H9 (cell line): Measurements from ENCODE around the gene PLCH1. TPM values are rescaled to one million over a fixed set of nuclear protein-coding genes. Genes with fewer than 3 reads are reported as not detected.

ENCODE experiments used
- DNase-seq: peaks from one replicate; pipeline ENCODE4 v3.0.0-alpha.2; 2017
- H2AFZ ChIP-seq: one replicate; pipeline ENCODE4 v1.6.1; 2013; ENCODE audit warnings: mild to moderate bottlenecking, low read length, control low read depth, moderate library complexity
- H2AK5ac ChIP-seq: 2 replicates; pipeline ENCODE4 v1.6.1; 2013; ENCODE audit warnings: low read length, control low read depth, mixed read lengths; ENCODE audit not compliant: insufficient read length
- H2BK120ac ChIP-seq: one replicate; pipeline ENCODE4 v1.6.1; 2013; ENCODE audit warnings: low read depth, mild to moderate bottlenecking, low read length, control low read depth, inconsistent platforms; ENCODE audit not compliant: poor library complexity, severe bottlenecking
- H2BK12ac ChIP-seq: 2 replicates; pipeline ENCODE4 v1.6.1; 2013; ENCODE audit warnings: low read length, control low read depth, mixed read lengths, low read depth; ENCODE audit not compliant: insufficient read length
- H2BK15ac ChIP-seq: 2 replicates; pipeline ENCODE4 v1.6.1; 2013; ENCODE audit warnings: low read depth, low read length, control low read depth
- H2BK20ac ChIP-seq: one replicate; pipeline ENCODE4 v1.6.1; 2013; ENCODE audit warnings: low read depth, mild to moderate bottlenecking, low read length, control low read depth, inconsistent platforms; ENCODE audit not compliant: poor library complexity, severe bottlenecking
- H2BK5ac ChIP-seq: 2 replicates; pipeline ENCODE4 v1.6.1; 2013; ENCODE audit warnings: low read length, control low read depth, mixed read lengths; ENCODE audit not compliant: insufficient read length
- H3K14ac ChIP-seq: 2 replicates; pipeline ENCODE4 v1.6.1; 2013; ENCODE audit warnings: low read length, control low read depth; ENCODE audit not compliant: insufficient read depth
- H3K18ac ChIP-seq: 2 replicates; pipeline ENCODE4 v1.6.1; 2013; ENCODE audit warnings: low read depth, mild to moderate bottlenecking, mixed read lengths, low read length, control low read depth; ENCODE audit not compliant: insufficient read length
- H3K23ac ChIP-seq: 2 replicates; pipeline ENCODE4 v1.6.1; 2013; ENCODE audit warnings: low read length, control low read depth, mixed read lengths, low read depth; ENCODE audit not compliant: insufficient read length
- H3K23me2 ChIP-seq: 2 replicates; pipeline ENCODE4 v1.6.1; 2013; ENCODE audit warnings: low read depth, mild to moderate bottlenecking, mixed read lengths, low read length, control low read depth; ENCODE audit not compliant: insufficient read length, poor library complexity, severe bottlenecking
- H3K27ac ChIP-seq: 2 replicates; pipeline ENCODE4 v1.5.1; 2013; ENCODE audit warnings: low read length, control low read depth, mixed read lengths, low read depth; ENCODE audit not compliant: insufficient read length
- H3K27me3 ChIP-seq: 2 replicates; pipeline ENCODE4 v1.6.1; 2013; ENCODE audit warnings: low read length, control low read depth, inconsistent platforms; ENCODE audit not compliant: insufficient read depth
- H3K4ac ChIP-seq: 2 replicates; pipeline ENCODE4 v1.6.1; 2013; ENCODE audit warnings: low read depth, mild to moderate bottlenecking, control low read depth, inconsistent platforms, low read length, moderate library complexity
- H3K4me1 ChIP-seq: 2 replicates; pipeline ENCODE4 v1.6.1; 2013; ENCODE audit warnings: low read length, control low read depth, inconsistent platforms; ENCODE audit not compliant: insufficient read depth
- H3K4me2 ChIP-seq: 2 replicates; pipeline ENCODE4 v1.6.1; 2013; ENCODE audit warnings: low read length, control low read depth, mixed read lengths; ENCODE audit not compliant: insufficient read length, insufficient read depth
- H3K56ac ChIP-seq: 2 replicates; pipeline ENCODE4 v1.6.1; 2013; ENCODE audit warnings: low read depth, mild to moderate bottlenecking, mixed read lengths, low read length, control low read depth; ENCODE audit not compliant: insufficient read length
- H3K79me1 ChIP-seq: 2 replicates; pipeline ENCODE4 v1.6.1; 2013; ENCODE audit warnings: low read depth, mild to moderate bottlenecking, moderate library complexity, low read length, control low read depth, inconsistent platforms; ENCODE audit not compliant: insufficient read depth, poor library complexity, severe bottlenecking
- H3K79me2 ChIP-seq: 2 replicates; pipeline ENCODE4 v1.6.1; 2013; ENCODE audit warnings: low read length, control low read depth, inconsistent platforms; ENCODE audit not compliant: insufficient read depth
- H3K9ac ChIP-seq: 2 replicates; pipeline ENCODE4 v1.6.1; 2013; ENCODE audit warnings: low read length, control low read depth, mixed read lengths; ENCODE audit not compliant: insufficient read length; ENCODE audit errors: extremely low read depth
- H3K9me3 ChIP-seq: one replicate; pipeline ENCODE4 v1.6.1; 2013; ENCODE audit warnings: low read depth, low read length, inconsistent platforms; ENCODE audit not compliant: control insufficient read depth
- H3T11ph ChIP-seq: one replicate; pipeline ENCODE4 v1.6.1; 2013; ENCODE audit warnings: mild to moderate bottlenecking, low read length, control low read depth, inconsistent platforms
- H4K20me1 ChIP-seq: one replicate; pipeline ENCODE4 v1.6.1; 2013; ENCODE audit not compliant: control insufficient read depth, insufficient read length, insufficient read depth
- H4K5ac ChIP-seq: 2 replicates; pipeline ENCODE4 v1.6.1; 2013; ENCODE audit warnings: low read depth, mild to moderate bottlenecking, mixed read lengths, low read length, control low read depth; ENCODE audit not compliant: insufficient read length
- H4K8ac ChIP-seq: replicated peaks from 2 replicates; pipeline ENCODE4 v1.6.1; 2013; ENCODE audit warnings: low read length, control low read depth, mixed read lengths, low read depth; ENCODE audit not compliant: insufficient read length
- H4K91ac ChIP-seq: 2 replicates; pipeline ENCODE4 v1.6.1; 2013; ENCODE audit warnings: low read depth, mild to moderate bottlenecking, moderate library complexity, mixed read lengths, low read length, control low read depth; ENCODE audit not compliant: insufficient read length
- H3K27ac Mint-ChIP-seq, 3 experiments: 2 replicates in 2 of 3; 3 replicates in 1 of 3; pipeline ENCODE4 v1.8.0; 2020 to 2021; ENCODE audit warnings: mixed read lengths in 3 of 3, mild to moderate bottlenecking in 1 of 3, moderate library complexity in 1 of 3
- H3K27me3 Mint-ChIP-seq: 2 replicates; pipeline ENCODE4 v1.8.0; 2021; ENCODE audit warnings: low read depth, mild to moderate bottlenecking, moderate library complexity, mixed read lengths
- H3K36me3 Mint-ChIP-seq, 3 experiments: 2 replicates in 2 of 3; 3 replicates in 1 of 3; pipeline ENCODE4 v1.8.0; 2020 to 2021; ENCODE audit warnings: low read depth in 3 of 3, mixed read lengths in 3 of 3; ENCODE audit not compliant: insufficient read depth in 1 of 3
- H3K4me1 Mint-ChIP-seq, 2 experiments: 2 replicates each; pipeline ENCODE4 v1.8.0; 2020; ENCODE audit warnings: mixed read lengths in 2 of 2
- H3K4me3 Mint-ChIP-seq, 2 experiments: 2 replicates in 1 of 2; 3 replicates in 1 of 2; pipeline ENCODE4 v1.8.0; 2020 to 2021; ENCODE audit warnings: mild to moderate bottlenecking in 2 of 2, mixed read lengths in 2 of 2, moderate library complexity in 1 of 2
- H3K9me3 Mint-ChIP-seq, 2 experiments: 2 replicates in 1 of 2; 3 replicates in 1 of 2; pipeline ENCODE4 v1.8.0; 2020; ENCODE audit warnings: mild to moderate bottlenecking in 2 of 2, mixed read lengths in 2 of 2, moderate library complexity in 1 of 2
- WGBS: extraction: QIAGEN DNeasy Blood & Tissue Kit; methylation state at CpG from one replicate; pipeline ENCODE4 v1.1.7; 2013; ENCODE audit warnings: missing lambda C conversion rate, low lambda C conversion rate, mixed read lengths; ENCODE audit not compliant: insufficient read length; ENCODE audit errors: extremely low coverage; 5-methylcytosine and 5-hydroxymethylcytosine counted together
- total RNA-seq: library from RNA; stranded (reverse); gene quantifications from 2 replicates; pipeline ENCODE4 v1.2.1, GENCODE V29; 2021
- TF ChIP-seq, protein P1 (sequence below): fragments of 200-600 bp; sonication (generic); conservative IDR thresholded peaks from 3 replicates; pipeline ENCODE4 v1.8.0; 2021; ENCODE audit warnings: antibody characterized with exemption, mild to moderate bottlenecking

PLCH1 gene
- total RNA-seq, 1 experiment from 2014 or later, result 19.0 TPM

DNA sequence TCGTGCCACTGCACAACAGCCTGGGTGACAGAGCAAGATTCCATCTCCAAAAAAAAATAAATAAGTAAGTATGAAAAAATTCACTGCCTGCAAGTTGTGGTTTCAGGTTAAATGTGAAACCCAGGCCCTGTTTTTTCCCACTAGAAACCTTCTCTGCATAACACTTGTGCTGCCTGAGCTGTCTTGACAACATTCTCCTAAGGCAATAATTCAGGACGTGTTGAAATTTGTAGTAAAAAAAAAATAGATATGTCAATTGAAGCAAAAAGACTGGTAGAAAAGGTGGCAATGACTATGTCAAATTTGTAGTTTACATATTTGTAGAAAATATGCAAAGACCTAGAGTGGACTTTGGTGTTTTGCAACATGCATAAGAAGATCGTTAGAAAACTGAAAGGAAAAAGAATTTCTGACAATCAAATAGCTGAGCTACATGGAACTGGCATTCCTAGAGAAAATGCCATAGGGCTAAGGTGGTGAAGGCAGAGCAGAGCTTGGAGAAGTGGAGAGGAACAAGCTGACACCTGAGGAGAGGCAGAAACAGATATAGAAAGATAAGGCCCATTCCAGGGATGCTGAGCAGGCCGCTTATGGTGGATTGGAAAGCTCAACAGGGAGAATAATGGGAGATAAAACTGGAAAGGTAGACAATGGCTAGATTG, 150.2 kb downstream of the PLCH1 start:
- H3K56ac ChIP-seq, result no peak overlapping the region
- no peak overlapping the region for H2AFZ ChIP-seq
- H3K4me2 ChIP-seq, result no peak overlapping the region
- Mint-ChIP-seq H3K27me3 (no peaks in the 10 kb centered on the region), H3K9me3 (no peaks in the 10 kb centered on the region), H3K4me3 (no peak overlapping the region), H3K4me1 (peaks cover 4 to 7% of the 10 kb centered on the region in 2 experiments; a peak in 3 of 4 replicates), H3K27ac (no peak overlapping the region), H3K36me3 (peaks cover 13 to 28% (median 22%) of the 10 kb centered on the region in 3 experiments; a peak in 6 of 7 replicates)
- H3K79me2 ChIP-seq, result no peaks in the 10 kb centered on the region
- H2BK20ac ChIP-seq, result no peak overlapping the region
- H2BK120ac ChIP-seq, result no peak overlapping the region
- H3K27me3 ChIP-seq, result no peaks in the 10 kb centered on the region
- no peak overlapping the region for H3T11ph ChIP-seq
- no peaks in the 10 kb centered on the region for H3K23me2 ChIP-seq
- no peak overlapping the region for H3K18ac ChIP-seq
- H2BK15ac ChIP-seq, result no peak overlapping the region
- no peak overlapping the region for H4K8ac ChIP-seq
- H2BK12ac ChIP-seq, result no peak overlapping the region
- no peak overlapping the region for H4K5ac ChIP-seq
- H4K91ac ChIP-seq, result no peak overlapping the region
- H3K4me1 ChIP-seq, result no peaks in the 10 kb centered on the region
- no peak overlapping the region for H3K4ac ChIP-seq
- TF ChIP-seq, protein P1, sequence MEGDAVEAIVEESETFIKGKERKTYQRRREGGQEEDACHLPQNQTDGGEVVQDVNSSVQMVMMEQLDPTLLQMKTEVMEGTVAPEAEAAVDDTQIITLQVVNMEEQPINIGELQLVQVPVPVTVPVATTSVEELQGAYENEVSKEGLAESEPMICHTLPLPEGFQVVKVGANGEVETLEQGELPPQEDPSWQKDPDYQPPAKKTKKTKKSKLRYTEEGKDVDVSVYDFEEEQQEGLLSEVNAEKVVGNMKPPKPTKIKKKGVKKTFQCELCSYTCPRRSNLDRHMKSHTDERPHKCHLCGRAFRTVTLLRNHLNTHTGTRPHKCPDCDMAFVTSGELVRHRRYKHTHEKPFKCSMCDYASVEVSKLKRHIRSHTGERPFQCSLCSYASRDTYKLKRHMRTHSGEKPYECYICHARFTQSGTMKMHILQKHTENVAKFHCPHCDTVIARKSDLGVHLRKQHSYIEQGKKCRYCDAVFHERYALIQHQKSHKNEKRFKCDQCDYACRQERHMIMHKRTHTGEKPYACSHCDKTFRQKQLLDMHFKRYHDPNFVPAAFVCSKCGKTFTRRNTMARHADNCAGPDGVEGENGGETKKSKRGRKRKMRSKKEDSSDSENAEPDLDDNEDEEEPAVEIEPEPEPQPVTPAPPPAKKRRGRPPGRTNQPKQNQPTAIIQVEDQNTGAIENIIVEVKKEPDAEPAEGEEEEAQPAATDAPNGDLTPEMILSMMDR, result no peak
- H3K27ac ChIP-seq, result no peak overlapping the region
- no peaks in the 10 kb centered on the region for H4K20me1 ChIP-seq
- no peak for DNase-seq
- H3K14ac ChIP-seq, result no peak overlapping the region
- no peak overlapping the region for H3K9ac ChIP-seq
- H2BK5ac ChIP-seq, result no peak overlapping the region
- no peak overlapping the region for H3K23ac ChIP-seq
- no peaks in the 10 kb centered on the region for H3K79me1 ChIP-seq
- WGBS, result no CpG with 5 or more reads among the region's 4 CpGs
- no peaks in the 10 kb centered on the region for H3K9me3 ChIP-seq
- H2AK5ac ChIP-seq, result no peak overlapping the region
